HG03135 (cell line): ENCODE data around the gene NFIB.

Source experiments
- ATAC-seq: cut with Tn5 transposase; IDR thresholded peaks from one replicate; pipeline ENCODE4 v1.9.1; 2021; ENCODE audit warnings: mild to moderate bottlenecking, moderate library complexity; ENCODE audit not compliant: unreplicated experiment

Gene NFIB

GRCh38 chr9:14158916-14159315 lies 155.0 kb downstream of the NFIB start:
- ATAC-seq: no peak

GRCh38 chr9:14158136-14158813 lies 155.7 kb downstream of the NFIB start:
- ATAC-seq: no peak

DNA sequence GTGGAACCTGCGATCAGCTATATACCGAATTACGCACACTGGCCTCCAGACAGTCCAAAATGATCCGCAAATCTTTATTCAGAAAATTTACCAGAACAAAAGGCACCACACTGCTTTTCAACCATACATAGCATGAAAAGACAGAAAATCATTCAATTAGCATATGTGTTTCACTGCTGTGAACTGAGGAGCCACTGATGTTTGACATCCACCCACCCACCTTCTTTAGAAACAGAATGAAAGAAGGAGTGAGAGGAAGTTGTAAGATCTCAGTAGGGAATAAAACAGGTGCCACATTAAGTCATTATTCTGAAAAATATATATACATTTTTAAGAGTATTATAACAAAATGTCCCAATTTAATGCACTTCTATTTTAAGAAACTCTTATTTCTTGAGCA lies 156.8 kb downstream of the NFIB start:
- no peak for ATAC-seq

DNA sequence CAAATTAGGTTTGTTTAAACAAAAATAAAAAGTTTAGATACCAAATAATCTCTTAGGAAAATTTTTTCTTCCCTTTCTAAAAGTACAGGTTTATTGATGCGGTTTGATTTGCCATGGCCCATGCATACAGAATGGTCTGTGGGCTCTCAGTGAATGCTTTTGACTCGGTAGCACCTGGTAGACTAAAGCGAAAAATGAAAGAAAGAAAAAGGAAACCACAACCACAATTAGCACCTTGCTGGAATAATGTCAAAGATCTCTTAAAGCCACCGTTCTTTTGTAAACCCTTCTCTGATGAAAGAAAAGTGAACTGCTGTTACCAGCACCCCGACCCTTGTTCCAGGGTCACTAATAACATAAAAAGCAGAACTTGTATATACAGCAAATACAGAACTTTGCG lies 157.9 kb downstream of the NFIB start:
- ATAC-seq: peak; percentile 95

DNA sequence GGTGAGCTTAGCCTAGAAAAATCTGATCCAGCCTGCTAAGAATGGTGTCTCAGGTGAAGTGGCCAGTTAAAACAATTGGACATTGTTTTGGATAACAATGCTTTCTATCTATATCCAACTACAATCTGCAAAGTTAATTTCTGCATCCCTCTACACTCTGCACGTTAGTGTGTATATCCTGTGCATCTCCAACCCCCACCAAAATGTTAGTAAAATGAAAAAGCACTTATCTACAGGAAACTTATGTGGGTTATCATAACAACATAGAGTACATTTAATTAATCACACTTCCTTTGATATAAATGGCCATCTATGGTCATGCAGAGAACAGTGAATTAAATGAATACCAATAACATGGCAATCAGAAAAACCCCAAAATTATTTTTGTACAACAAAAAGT lies 158.7 kb downstream of the NFIB start:
- ATAC-seq: no peak

GRCh38 chr9:14153310-14153720 lies 160.6 kb downstream of the NFIB start:
- no peak for ATAC-seq

- no peak for ATAC-seq
Observed at GRCh38 chr9:14151451-14151850, 162.5 kb downstream of the NFIB start.

DNA sequence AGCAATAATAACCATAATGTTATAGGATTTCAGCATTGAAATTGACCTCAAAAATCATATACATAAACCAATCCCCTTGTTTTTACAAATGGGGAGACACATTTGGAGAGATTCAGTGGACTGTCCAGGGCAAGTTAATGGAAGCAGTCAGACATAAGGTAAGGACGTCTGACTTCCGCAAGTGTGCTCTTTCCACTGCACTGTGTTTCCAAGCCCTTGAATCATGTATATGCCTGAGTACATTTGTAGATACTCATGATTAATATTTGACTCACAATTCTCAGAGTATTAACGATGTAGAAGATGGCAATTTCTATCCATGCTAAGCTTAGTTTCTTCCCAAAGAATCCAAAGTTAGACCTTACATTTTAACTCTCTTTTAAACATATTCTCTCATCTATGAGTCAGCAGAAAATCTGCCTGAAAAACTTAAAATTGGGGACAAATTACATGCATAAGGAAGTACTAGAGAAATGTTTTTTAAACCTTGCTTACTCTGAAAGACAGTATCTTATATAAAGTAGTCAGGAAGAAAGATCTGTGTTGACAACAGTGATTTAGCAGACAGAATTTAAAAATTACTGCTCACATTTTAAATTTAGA lies 165.3 kb downstream of the NFIB start:
- ATAC-seq: no peak

DNA sequence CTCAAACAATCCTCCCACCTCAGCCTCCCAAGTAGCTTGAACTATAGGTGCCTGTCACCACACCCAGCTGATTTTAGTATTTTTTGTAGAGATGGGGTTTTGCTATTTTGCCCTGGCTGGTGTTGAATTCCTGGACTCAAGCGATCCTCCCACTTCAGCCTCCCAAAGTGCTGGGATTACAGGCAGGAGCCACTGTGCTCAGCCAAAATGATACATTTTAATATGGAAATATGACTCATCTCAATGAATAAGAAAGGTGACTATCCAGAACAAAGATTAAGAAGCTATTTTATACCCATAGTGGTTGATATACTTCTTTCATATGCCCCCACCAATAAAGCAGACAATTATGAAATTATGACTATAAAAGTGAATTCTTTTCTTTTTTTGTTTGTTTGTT lies 166.2 kb downstream of the NFIB start:
- ATAC-seq: no peak

- ATAC-seq: no peak
Observed at GRCh38 chr9:14146201-14146874, 167.6 kb downstream of the NFIB start.

DNA sequence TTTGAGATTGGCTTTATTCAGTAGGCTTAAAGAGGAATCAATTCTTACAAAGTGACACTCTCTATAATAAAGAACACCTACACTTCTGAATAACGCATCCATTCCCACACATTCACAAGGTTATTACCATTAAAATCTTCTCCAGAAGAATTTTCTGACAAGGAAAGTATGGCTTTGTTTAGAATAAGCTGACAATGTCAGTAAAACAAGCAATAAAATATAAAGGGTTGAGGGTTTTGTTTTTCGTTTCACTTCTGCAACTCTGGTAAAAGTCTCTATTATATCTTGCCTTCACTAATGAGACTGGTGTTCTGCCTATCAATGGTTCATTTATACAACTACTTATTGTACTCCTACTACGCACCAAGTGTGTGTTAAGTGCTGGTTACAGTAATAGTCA lies 169.7 kb downstream of the NFIB start:
- ATAC-seq: no peak

- no peak for ATAC-seq
Observed at GRCh38 chr9:14141699-14142098, 172.2 kb downstream of the NFIB start.

- ATAC-seq: no peak
Observed at GRCh38 chr9:14140096-14140697, 173.7 kb downstream of the NFIB start.

DNA sequence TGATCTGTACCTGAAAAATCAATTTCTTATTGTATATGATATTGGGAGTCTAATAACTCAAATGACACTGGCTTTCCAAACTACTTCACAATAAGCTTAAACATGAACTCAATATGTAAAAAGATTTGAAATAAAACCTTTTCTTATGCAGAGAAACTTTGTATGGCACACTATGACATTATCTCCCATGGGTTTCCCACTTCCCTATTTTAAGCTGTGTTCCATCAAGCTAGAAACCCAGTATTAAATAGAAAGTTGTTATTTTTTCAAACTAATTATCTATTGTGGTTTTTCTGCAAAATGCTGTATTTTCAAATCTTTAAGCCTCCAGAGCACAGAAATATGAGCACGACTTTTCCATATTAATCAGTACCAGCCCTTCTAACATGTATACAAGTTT lies 174.7 kb downstream of the NFIB start:
- ATAC-seq: no peak

- no peak for ATAC-seq
Observed at GRCh38 chr9:14136646-14137370, 177.1 kb downstream of the NFIB start.

DNA sequence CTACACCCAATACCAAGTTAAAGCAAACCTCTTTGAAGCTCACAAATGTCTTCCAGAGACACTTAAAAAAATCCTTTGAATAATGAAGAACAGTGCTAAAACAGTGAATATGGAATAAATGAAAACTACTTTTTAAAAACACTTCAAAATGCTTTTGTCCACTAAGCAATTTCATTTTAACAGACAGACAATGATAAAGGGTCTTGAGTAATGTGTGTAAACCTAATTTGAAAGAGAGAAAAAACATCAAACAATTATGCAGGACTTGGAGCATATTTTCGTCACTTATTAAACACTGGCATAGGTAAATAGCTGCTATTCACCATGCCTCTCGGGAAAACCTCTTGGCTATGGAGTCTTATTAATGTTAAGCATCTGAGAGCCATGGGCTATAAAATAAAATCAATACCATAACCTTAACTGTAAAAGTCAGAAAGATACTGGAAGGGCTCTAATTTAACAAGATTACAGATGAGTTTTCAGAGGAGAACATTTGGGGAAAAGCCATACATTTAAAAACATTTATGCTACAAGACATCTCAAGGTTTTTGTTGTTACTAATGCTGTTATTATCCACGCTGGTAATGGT lies 177.8 kb downstream of the NFIB start:
- no peak for ATAC-seq

DNA sequence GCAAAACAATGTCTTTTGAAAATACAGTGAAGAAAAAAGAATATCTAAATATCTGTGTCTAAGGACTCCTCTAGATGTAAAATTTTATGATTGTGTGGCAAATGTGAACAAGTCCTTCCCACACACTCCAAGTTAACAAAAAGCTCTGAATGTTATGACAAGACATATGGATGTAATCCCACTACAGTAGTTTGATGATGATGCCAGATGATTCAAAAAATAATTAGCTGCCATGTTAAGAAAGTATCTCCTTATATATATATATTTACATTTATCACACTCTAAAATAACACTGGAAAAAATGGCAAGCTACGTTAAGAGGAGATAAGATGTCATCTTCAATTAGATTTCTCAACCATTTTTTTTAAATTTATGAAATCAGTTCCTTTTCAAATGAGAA lies 178.5 kb downstream of the NFIB start:
- ATAC-seq: no peak

GRCh38 chr9:14133394-14133793 lies 180.5 kb downstream of the NFIB start:
- ATAC-seq: no peak

DNA sequence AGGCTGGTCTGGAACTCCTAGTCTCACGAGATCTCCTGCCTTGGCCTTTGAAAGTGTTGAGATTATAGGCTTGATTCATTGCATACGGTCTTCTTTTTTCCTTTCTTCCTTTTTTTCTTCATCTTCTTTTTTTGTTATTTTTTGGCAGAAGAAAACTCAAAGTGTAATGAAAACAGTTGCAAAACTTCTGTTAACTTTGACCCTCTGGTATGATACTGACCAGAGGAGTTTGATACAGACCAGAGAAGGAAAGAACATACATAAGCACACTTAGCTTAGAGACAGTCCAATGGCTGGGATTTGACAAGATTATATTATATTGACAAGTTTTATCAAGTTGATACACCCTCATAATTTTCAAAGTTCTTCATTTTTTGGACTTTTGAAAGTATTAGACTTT lies 181.2 kb downstream of the NFIB start:
- no peak for ATAC-seq

DNA sequence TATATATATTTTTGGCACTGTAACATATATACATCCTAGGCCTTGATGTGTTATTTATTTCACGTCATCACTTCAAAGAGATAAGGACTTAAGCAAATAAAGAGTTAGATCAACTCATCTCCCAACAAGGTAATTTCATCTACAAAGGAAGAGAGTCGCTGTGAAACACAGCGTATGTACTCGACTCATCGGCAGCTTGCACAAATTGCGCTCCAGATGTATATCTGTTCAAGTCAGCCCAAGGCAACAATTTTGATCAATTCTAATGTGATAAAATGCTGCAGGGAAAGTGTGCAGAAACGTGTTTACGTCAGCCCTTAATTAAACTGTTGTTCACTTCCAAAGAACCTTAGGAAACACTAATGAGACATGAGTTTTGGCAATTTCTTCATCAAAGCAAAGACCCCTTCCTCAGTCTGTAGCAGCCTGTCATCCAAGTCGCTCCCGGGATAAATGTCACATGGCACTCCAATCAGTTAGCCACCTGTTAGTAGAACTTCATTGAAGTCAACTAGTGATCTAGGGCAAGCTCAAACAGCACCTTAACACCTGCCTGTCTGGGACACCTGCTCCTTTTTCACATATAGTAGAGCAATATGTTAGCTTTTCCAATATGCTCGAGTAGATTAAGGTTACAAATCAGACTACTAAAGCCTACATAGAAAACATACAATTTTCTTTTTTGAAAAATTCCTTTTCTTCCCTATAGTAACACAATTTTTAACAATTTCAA lies 182.4 kb downstream of the NFIB start:
- no peak for ATAC-seq
